GM23338 (cell line): ENCODE measurements around the gene IGFBP4. TPM values are rescaled to one million over a fixed set of nuclear protein-coding genes. Genes with fewer than 3 reads are reported as not detected.

ENCODE experiments used
- ATAC-seq: fragments of 200-7000 bp; cut with Tn5 transposase; 3 replicates; pipeline ENCODE4 v1.9.1; 2020
- DNase-seq: peaks from one replicate; pipeline ENCODE4 v3.0.0-alpha.2; 2015; ENCODE audit warnings: low spot score
- H2AFZ ChIP-seq: fragments of 200-600 bp; sonication (generic); 2 replicates; pipeline ENCODE4 v1.8.0; 2016; ENCODE audit warnings: antibody characterized with exemption, mild to moderate bottlenecking, moderate library complexity
- H3F3A ChIP-seq: fragments of 200-600 bp; sonication (generic); replicated peaks from 2 replicates; pipeline ENCODE4 v1.8.0; 2017; ENCODE audit warnings: antibody characterized with exemption, mixed run types, low read depth
- H3K27ac ChIP-seq: fragments of 200-600 bp; sonication (generic); 2 replicates; pipeline ENCODE4 v1.6.1; 2016; ENCODE audit warnings: low read depth
- H3K27me3 ChIP-seq: fragments of 200-600 bp; sonication (generic); 2 replicates; pipeline ENCODE4 v1.8.0; 2016; ENCODE audit warnings: mild to moderate bottlenecking, mixed run types, moderate library complexity; ENCODE audit not compliant: insufficient read depth
- H3K36me3 ChIP-seq: fragments of 200-600 bp; sonication (generic); 2 replicates; pipeline ENCODE4 v1.8.0; 2016; ENCODE audit warnings: mild to moderate bottlenecking; ENCODE audit not compliant: insufficient read depth
- H3K4me1 ChIP-seq: fragments of 200-600 bp; sonication (generic); 2 replicates; pipeline ENCODE4 v1.8.0; 2016; ENCODE audit warnings: mild to moderate bottlenecking, moderate library complexity; ENCODE audit not compliant: insufficient read depth
- H3K4me2 ChIP-seq: fragments of 200-600 bp; sonication (generic); 2 replicates; pipeline ENCODE4 v1.7.1; 2017; ENCODE audit warnings: mixed run types
- H3K4me3 ChIP-seq: fragments of 200-600 bp; sonication (generic); 2 replicates; pipeline ENCODE4 v1.6.1; 2016; ENCODE audit warnings: mixed run types
- H3K79me2 ChIP-seq: fragments of 200-600 bp; sonication (generic); replicated peaks from 2 replicates; pipeline ENCODE4 v1.8.0; 2017; ENCODE audit warnings: mild to moderate bottlenecking; ENCODE audit not compliant: insufficient read depth
- H3K9me2 ChIP-seq: fragments of 200-600 bp; sonication (generic); 2 replicates; pipeline ENCODE4 v1.8.0; 2017; ENCODE audit not compliant: insufficient read depth
- H4K20me1 ChIP-seq: fragments of 200-600 bp; sonication (generic); replicated peaks from 2 replicates; pipeline ENCODE4 v1.8.0; 2017; ENCODE audit warnings: mild to moderate bottlenecking; ENCODE audit not compliant: insufficient read depth
- H3K27ac Mint-ChIP-seq: 2 replicates; pipeline ENCODE4 v1.8.0; 2020; ENCODE audit warnings: inconsistent platforms, mild to moderate bottlenecking, moderate library complexity, mixed read lengths
- H3K27me3 Mint-ChIP-seq: 3 replicates; pipeline ENCODE4 v1.8.0; 2022; ENCODE audit warnings: low read depth, mild to moderate bottlenecking, moderate library complexity, mixed read lengths, inconsistent platforms; ENCODE audit not compliant: insufficient read depth, poor library complexity
- H3K36me3 Mint-ChIP-seq: 3 replicates; pipeline ENCODE4 v1.8.0; 2021; ENCODE audit warnings: low read depth, mild to moderate bottlenecking, inconsistent platforms, moderate library complexity, mixed read lengths
- H3K4me1 Mint-ChIP-seq: 3 replicates; pipeline ENCODE4 v1.8.0; 2020; ENCODE audit warnings: mild to moderate bottlenecking, inconsistent platforms, mixed read lengths
- H3K4me3 Mint-ChIP-seq: 3 replicates; pipeline ENCODE4 v1.8.0; 2021; ENCODE audit warnings: moderate library complexity, mild to moderate bottlenecking, inconsistent platforms, mixed read lengths
- H3K9me3 Mint-ChIP-seq: 3 replicates; pipeline ENCODE4 v1.8.0; 2020; ENCODE audit warnings: moderate library complexity, mild to moderate bottlenecking, inconsistent platforms, mixed read lengths
- CREB1 ChIP-seq: fragments of 250-450 bp; sonication (Bioruptor Pico); IDR thresholded peaks from 2 replicates; pipeline ENCODE4 v1.5.0; 2020; ENCODE audit warnings: low read depth, mild to moderate bottlenecking, moderate library complexity
- CTCF ChIP-seq, 2 experiments: fragments of 200-600 bp in 1 of 2; sonication (generic) in 1 of 2; conservative IDR thresholded peaks; 2 replicates each; pipeline versions ENCODE4 v1.5.1 to v1.6.1; 2016 to 2017; ENCODE audit warnings: antibody characterized with exemption in 2 of 2, low read depth in 2 of 2, mild to moderate bottlenecking in 2 of 2, moderate library complexity in 1 of 2
- ETS1 ChIP-seq: IDR thresholded peaks from 2 replicates; pipeline ENCODE4 v1.6.1; 2016; ENCODE audit warnings: antibody characterized with exemption
- EZH2 ChIP-seq: fragments of 200-600 bp; sonication (generic); IDR thresholded peaks from one replicate; pipeline ENCODE4 v1.8.0; 2017; ENCODE audit warnings: antibody characterized with exemption, mild to moderate bottlenecking, low read depth; ENCODE audit not compliant: unreplicated experiment
- EZH2phosphoT487 ChIP-seq: fragments of 200-600 bp; sonication (generic); IDR thresholded peaks from one replicate; pipeline ENCODE4 v1.8.1; 2018; ENCODE audit warnings: antibody characterized with exemption; ENCODE audit not compliant: unreplicated experiment
- JUNB ChIP-seq: IDR thresholded peaks from one replicate; pipeline ENCODE4 v1.6.1; 2016; ENCODE audit warnings: antibody characterized with exemption; ENCODE audit not compliant: unreplicated experiment
- NANOG ChIP-seq: IDR thresholded peaks from 2 replicates; pipeline ENCODE4 v1.6.1; 2016; ENCODE audit warnings: antibody characterized with exemption, borderline replicate concordance
- POLR2AphosphoS5 ChIP-seq: IDR thresholded peaks from 2 replicates; pipeline ENCODE4 v1.6.1; 2016; ENCODE audit warnings: antibody characterized with exemption, low read depth
- REST ChIP-seq: IDR thresholded peaks from one replicate; pipeline ENCODE4 v1.6.1; 2018; ENCODE audit warnings: antibody characterized with exemption; ENCODE audit not compliant: unreplicated experiment
- STAT1 ChIP-seq: IDR thresholded peaks from one replicate; pipeline ENCODE4 v1.6.1; 2016; ENCODE audit warnings: antibody characterized with exemption; ENCODE audit not compliant: unreplicated experiment
- ZNF114 ChIP-seq: fragments of 250-450 bp; sonication (Bioruptor Pico); IDR thresholded peaks from 2 replicates; pipeline ENCODE4 v1.5.0; 2020; ENCODE audit warnings: mild to moderate bottlenecking, moderate library complexity
- ZNF331 ChIP-seq: fragments of 250-450 bp; sonication (Bioruptor Pico); IDR thresholded peaks from 2 replicates; pipeline ENCODE4 v1.5.0; 2020; ENCODE audit warnings: low read depth, mild to moderate bottlenecking, moderate library complexity
- ZNF462 ChIP-seq: fragments of 250-450 bp; sonication (Bioruptor Pico); IDR thresholded peaks from 2 replicates; pipeline ENCODE4 v1.5.0; 2020; ENCODE audit warnings: mild to moderate bottlenecking, moderate library complexity
- polyA plus RNA-seq: library from polyadenylated mRNA; unstranded; fragments of >200 nt; fragmentation: Nextera tagmentation; extraction: Ambion mirVana; gene quantifications from 2 replicates; pipeline ENCODE4 v1.2.1, GENCODE V29; 2016
- total RNA-seq: library from RNA; depleted of rRNA; stranded (reverse); fragments of >200 nt; shearing (Covaris generic); gene quantifications from 2 replicates; pipeline ENCODE4 v1.2.3, GENCODE V29; 2014

IGFBP4 gene
- total and polyA plus RNA-seq, 2 experiments from 2014 or later: 38.7 to 78.9 TPM

- peaks cover 2% of the 10 kb centered on the region; the same call in 2 of the 3 replicates for H3K36me3 Mint-ChIP-seq
- no peak overlapping the region for H2AFZ ChIP-seq
- no peaks in the 10 kb centered on the region for H3K36me3 ChIP-seq
- H3K9me3 Mint-ChIP-seq: peaks cover 2% of the 10 kb centered on the region; the same call in 2 of the 3 replicates
- no peak overlapping the region for H3K4me3 Mint-ChIP-seq
- H3K79me2 ChIP-seq: no peaks in the 10 kb centered on the region
- no peaks in the 10 kb centered on the region for H3K27me3 ChIP-seq
- H3K4me1 ChIP-seq: peaks cover 23% of the 10 kb centered on the region
- H3K4me3 ChIP-seq: no peak overlapping the region
- ATAC-seq (no peak), DNase-seq (no peak)
- no peak overlapping the region for H3K27ac ChIP-seq
- no peak overlapping the region for H3K4me2 ChIP-seq
- peaks cover 38% of the 10 kb centered on the region for H3K4me1 Mint-ChIP-seq
- 0 out of 2 replicates have a peak, but pooled peaks cover 3% of the 10 kb centered on the region for H3K9me2 ChIP-seq
- peaks cover 14% of the 10 kb centered on the region for H3K27me3 Mint-ChIP-seq
- H4K20me1 ChIP-seq: no peaks in the 10 kb centered on the region
- TF ChIP-seq JUNB (no peak), NANOG (no peak), ZNF114 (CRISPR knock-in tag) (no peak), EZH2 (no peak), ZNF462 (CRISPR knock-in tag) (no peak), EZH2phosphoT487 (no peak), REST (no peak), ETS1 (no peak), CTCF (conservative IDR thresholded peaks at IDR 0.05; ENCODE audit: low read depth in 2 of 2) (no peak), POLR2AphosphoS5 (no peak), STAT1 (no peak), CREB1 (no peak), ZNF331 (no peak)
- no peaks in the 10 kb centered on the region for H3F3A ChIP-seq
- no peak overlapping the region for H3K27ac Mint-ChIP-seq
Observed at GRCh38 chr17:40483679-40484078, 40.4 kb downstream of the IGFBP4 start.
